Activated CD4-positive, CD25-positive, alpha-beta regulatory T cell treated with anti-CD3 and anti-CD28 coated beads, Interleukin-2, amount 50 U/mL, for 72 hours (primary cell): ENCODE measurements around the gene BCL2L11.

ENCODE experiments used
- DNase-seq: peaks from one replicate; pipeline ENCODE4 v3.0.0; 2021

BCL2L11 gene

DNA sequence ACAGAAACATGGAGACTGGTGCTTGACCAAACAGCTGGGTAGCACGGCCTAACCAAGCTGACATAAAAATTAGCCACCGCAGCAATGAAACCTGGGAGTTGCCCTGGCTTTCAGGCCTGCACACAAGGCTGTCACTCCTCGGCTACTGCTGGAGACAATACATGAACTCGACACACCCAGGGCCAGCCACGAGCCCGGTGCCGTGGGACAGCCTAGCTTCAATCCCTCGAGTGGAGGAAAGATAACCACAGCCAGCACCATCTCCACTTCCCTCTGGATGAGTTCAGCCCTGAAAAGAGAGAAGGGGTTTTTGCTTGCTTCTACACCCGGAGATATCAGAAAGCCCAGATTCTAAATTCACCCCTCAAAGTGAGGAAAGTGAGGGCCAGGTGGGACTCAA is 78.0 kb downstream of the BCL2L11 start:
- no peak for DNase-seq

DNA sequence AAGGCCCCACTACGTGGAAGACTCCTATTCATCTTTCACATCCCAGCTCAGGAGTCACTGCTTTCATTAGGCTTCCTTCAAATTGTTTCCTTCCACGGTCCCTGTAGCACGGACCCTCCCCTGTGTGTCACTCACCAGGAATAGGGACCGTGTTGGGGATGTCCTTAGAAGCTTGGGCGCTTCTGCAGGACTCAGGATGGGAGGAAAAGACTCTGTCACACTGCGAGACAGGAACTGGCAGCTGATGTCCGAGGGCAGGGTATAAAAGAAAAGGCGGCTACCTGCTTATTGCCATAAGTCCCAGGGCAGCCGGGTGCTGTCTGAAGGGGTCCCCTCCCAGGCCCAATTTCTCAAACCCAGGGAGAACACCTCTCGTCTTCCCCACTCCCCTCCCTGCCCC is 79.1 kb downstream of the BCL2L11 start:
- DNase-seq = no peak

DNA sequence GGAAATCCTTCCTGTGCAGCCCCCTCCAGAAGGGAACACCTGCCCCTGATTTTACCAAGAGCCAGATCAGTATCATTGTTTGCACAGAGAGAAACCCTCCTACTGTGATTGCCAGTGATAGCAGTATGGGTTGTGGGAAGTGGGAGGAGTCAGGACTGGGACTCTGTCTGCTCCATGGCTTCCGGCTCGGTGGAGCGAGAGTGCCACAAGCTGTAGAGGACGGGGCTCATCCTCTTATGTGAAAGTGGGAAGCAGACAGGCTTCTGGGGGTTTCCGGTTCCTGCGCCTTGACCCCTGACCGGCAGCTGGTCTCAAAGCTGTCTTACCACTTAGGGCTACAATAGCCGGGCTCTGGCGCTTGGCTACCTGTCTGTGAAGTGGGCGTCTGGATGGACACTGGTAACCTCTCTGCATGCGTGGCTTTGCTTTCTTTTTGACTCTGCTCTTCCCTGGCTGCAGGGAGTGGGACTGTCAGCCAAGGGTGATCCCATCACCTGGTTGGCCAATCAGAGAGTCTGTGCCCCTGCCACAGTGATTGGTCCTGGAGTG is 79.7 kb downstream of the BCL2L11 start:
- no peak for DNase-seq

DNA sequence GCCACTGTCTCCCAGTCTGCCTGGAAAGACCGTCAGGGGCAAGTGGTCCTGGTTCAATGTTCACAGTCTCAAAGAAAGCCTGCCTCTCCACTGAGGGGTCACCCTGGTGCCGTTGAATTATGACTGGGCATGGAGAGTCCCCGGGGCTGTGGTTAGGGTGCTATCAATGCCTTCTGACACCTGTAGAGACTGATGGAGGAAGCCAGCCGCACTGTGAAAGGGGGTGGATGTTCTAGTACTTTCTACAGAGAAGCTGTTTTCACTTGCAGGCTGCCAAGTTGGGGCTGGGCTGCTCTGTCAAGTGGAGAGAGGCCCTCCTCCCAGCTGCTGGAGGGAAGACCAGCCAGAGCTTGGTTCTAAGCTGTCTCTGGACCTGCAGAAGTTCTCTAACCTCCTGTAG is 80.5 kb downstream of the BCL2L11 start:
- no peak for DNase-seq

DNA sequence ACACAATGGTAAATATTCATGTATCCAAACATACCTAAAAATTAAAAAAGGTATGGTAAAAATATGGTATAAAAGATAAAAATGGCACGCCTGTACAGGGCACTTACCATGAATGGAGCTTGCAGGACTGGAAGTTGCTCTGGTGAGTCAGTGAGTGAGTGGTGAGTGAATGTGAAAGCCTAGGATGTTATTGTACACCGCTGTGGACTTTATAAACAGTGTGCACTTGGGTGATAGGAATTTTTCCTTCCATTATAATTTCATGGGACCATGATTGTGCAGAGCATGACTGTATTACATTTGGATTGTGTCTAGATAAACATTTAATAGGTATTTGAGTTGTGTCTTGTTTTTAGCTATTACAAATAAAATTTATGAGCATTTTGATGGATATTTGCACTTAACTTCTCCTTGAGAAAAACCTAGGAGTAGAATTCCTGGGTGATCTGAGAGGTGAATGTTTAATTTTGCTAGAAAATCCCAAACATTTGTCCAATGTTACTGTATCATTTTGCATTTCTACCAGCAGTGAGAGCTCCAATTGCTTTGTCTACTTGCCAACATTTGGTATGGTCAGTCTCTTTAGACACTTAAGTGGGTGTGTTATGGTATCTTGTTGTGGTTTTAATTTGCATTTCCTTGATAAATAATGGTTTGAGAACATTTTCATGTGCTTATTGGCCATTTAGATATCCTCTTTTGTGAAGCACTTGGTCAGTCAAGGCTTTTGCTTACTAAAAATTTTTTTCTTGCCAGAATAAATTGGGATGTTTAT is 81.7 kb downstream of the BCL2L11 start:
- DNase-seq = no peak

DNA sequence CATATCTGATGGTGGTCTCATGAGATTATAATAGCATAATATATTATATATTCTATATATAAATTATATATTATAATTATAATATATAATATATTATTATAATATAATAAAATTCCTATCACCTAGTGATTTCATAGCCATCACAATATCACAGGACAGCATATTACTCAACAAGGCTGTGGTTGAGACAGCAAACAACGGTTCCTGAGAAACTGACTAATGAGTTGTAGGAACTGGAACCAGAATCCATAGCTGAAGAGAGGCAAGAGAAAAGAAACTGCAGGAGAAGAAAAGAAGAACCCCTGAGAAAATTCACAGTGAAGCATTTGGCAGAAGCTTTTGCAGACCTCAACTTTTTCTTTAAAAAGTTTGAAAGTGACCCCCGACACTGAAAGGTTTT is 84.0 kb downstream of the BCL2L11 start:
- no peak for DNase-seq

DNA sequence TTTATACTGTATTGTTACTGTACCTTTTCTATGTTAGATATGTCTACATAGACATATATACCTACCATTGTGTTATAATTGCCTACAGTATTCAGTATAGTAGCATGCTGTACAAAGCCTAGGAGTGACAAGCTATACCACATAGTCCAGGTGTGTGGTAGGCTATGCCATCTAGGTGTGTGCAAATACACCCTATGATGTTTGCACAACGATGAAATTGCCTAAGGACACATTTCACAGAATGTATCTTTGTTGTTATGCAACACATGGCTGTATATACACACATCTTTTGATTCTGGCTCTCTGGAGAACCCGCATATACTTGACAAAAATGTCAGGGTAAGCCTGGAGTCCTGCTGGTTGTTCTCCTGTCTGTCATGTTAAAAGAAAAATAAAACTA is 85.1 kb downstream of the BCL2L11 start:
- DNase-seq = no peak

DNA sequence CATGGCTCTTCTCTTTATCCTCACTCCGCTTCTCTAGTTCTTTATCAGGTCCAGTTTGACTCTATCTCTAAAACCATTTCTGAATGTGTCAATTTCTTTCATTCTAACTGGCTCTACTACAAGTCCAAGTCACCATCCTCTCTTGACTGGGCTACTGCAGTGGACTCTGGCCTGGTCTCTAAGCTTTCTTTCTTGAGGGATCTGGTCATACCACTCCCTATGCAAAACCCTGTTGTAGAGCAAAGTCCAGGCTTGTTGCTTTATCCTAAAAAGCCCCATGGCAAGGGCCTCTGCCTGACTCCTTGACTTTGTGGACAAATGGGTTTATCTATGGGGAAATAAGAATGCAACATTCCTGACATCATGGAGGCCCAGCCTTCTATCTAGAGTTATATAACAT is 87.1 kb downstream of the BCL2L11 start:
- no peak for DNase-seq

DNA sequence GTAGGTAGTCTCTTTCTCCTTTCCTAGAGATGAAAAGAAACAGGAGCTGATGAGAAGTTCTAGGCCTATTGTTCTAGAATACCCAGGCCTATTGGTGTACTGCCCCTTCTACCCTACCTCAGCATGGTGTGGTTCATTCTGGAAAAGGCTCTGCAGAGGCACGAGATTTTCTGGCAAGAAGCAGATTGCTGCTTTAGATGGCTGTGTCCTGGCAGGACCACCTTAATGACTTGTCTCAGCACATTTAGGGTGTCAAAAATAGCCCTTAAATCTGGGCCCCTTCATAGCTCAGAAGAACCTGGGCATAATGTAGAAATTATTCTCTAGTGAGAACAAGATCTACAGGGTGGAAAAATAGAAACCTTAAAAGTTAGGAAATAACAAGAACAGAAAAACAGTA is 87.9 kb downstream of the BCL2L11 start:
- DNase-seq = no peak

DNA sequence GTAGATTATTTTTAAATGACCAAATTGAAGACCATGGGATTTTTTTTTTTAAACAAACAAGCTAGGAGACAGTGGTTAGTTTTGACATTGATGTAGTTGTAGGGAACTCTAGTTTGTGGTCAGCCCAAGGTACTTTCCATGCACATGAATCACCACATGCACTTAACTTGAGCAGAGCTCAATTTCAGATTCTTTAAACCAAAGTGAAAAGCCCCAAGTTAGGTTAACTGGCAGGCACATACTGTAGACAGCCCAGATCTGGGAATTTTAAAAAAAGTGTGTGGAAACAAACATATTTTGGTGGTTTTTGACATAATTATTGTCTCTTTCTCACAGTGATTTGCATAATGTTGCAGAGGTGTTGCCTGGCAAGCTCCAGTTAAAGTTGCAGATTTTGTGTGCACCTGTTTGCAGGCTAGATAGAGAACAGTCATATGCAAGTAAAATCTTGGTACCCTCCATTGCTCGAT is 88.4 kb downstream of the BCL2L11 start:
- DNase-seq = no peak

DNA sequence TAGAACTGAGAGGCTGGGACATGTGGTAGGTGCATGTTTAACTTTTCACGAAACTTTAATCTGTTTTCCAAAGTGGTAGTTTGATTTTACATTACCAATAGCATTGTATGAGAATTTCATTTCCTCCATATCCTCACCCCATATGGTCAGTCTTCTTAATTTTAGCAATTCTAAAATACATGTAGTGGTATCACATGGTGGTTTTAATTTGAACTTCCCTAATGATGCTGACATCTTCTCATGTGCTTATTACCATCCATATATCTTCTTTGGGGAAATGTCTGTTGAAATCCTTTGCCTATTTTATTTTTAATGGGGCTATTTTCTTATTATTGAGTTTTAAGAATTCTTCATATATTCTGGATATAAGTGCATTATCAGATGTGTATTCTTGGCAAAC is 89.3 kb downstream of the BCL2L11 start:
- no peak for DNase-seq

DNA sequence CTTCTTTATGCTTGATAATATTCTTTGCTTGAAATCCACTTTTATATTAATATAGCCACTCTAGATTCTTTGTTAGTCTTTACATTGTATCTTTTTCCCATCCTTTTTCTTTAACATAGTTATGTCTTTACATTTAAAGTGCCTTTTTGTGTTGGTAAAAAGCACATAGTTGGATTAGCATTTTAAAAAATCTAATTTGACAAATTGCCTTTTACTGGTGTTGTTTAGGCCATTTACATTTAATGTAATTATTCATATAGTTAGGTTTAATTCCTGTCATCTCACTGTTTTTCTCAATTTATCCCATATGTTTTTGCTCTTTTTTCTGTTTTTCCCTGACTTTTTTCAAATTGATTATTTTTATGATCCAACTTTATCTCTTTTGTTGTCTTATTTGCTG is 93.2 kb downstream of the BCL2L11 start:
- no peak for DNase-seq

DNA sequence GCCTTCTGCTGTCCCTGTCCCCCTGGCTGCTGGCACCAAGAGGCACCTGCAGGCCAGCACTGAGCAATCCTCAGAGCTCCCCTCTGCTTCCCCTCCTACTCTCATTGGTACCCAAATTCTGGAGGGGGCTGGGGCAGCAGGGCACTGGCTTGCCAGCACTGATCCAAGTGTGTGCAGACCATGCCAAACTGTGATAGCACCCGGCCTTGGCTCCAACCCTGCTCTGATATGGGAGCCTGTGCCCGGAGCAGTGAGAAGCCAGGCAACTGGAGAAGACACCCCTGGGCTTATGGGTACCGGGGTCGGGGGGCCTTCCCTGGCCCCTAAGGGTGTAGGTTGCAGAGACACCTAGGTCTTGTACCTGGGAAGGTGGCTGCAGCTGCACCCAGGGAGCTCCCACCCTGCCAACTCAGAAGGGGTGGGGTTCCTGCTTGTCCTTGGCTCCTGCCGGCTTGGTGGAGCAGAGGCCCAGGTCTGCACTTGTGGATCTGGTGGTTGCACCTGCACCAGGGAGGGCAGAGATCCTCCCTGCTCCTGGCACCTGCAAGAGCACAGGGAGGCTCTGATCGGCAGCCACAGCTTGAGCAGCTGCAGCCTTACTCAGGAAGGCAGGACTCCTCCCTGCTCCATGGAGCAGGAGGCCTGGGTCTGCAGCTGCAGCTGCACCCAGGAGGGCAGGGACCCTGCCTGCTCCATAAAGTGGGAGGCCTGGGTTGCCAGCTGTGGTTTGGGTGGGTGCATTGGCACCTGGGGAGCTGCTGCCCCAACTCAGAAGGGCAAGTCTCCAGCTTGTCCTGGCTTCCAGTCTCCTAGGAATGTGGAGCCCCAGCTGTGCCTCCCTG is 96.3 kb downstream of the BCL2L11 start:
- no peak for DNase-seq
